Lower leg skin (tissue), 4 donors: Measurements from ENCODE around the gene DEGS2. TPM values are rescaled to one million over a fixed set of nuclear protein-coding genes. Genes with fewer than 3 reads are reported as not detected.
A peak's percentile ranks its signal among the peaks of the same experiment; 100 is the strongest.
"Not testable (repeated sequence)": the region's sequence is repeated elsewhere in the genome, so short reads cannot be mapped to it uniquely, and the experiment has no call there.

Source experiments
- DNase-seq, 2 donors: peaks; one replicate each; pipeline ENCODE4 v3.0.0-alpha.2; 2019; ENCODE audit warnings: low spot score in 2 of 2
- H3K4me3 ChIP-seq: fragments of 200-600 bp; sonication (generic); 2 replicates; pipeline ENCODE4 v1.5.1; 2017; ENCODE audit warnings: mild to moderate bottlenecking, low read depth; ENCODE audit not compliant: poor library complexity, severe bottlenecking
- POLR2A ChIP-seq, 2 donors: fragments of 450-650 bp; IDR thresholded peaks; one replicate each; pipeline ENCODE4 v1.6.1; 2016 to 2017; ENCODE audit warnings: antibody characterized with exemption in 2 of 2, mild to moderate bottlenecking in 1 of 2, moderate library complexity in 1 of 2
- WGBS, 2 donors: methylation state at CpG; one replicate each; pipeline ENCODE4 v1.1.5; 2018; 5-methylcytosine and 5-hydroxymethylcytosine counted together
- intact Hi-C: fragments of 100-400 bp; cut with DNase I; formaldehyde crosslinking; loops from one replicate; pipeline ENCODE4 v1.15.0; 2023; ENCODE audit warnings: low total_unique reads
- total RNA-seq, 4 donors: library from RNA; depleted of rRNA; stranded (reverse); fragments of >200 nt; gene quantifications; one replicate each; pipeline ENCODE4 v1.1.0, GENCODE V29; 2016
- TF ChIP-seq, protein P1 (sequence below), 3 donors: fragments of 450-650 bp; IDR thresholded peaks; one replicate each; pipeline ENCODE4 v1.5.1; 2016; ENCODE audit warnings: antibody characterized with exemption in 3 of 3, mild to moderate bottlenecking in 3 of 3, moderate library complexity in 2 of 3

Gene DEGS2
- total RNA-seq, 4 donors from 2014 or later, result 136 to 185 (median 164) TPM

DNA sequence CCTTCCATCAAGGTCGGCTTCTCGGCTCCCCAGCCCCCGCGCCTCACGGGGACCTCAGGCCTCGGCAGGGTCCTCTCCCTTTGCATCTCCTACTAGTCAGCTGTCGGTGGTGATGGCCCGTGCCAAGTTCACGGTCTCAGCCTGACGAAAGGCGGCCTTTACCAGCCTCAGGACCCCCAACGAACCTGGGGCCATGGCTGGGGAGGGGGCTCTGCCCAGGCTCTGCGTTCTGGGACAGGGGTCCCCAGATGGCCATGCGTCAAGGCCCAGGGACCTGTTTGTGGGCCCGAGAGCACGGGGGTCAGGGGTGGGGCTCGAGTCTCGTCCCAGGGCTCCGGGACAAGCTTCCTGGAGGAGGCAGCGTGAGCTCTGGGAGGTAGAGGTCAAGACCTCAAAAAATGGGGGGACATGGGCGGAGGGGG lies 32.8 kb upstream of the DEGS2 start:
- intact Hi-C loops, result loop anchor here (10.0 kb wide), 1 partner anchor 207 kb away; no protein-coding TSS in a partner anchor

DNA sequence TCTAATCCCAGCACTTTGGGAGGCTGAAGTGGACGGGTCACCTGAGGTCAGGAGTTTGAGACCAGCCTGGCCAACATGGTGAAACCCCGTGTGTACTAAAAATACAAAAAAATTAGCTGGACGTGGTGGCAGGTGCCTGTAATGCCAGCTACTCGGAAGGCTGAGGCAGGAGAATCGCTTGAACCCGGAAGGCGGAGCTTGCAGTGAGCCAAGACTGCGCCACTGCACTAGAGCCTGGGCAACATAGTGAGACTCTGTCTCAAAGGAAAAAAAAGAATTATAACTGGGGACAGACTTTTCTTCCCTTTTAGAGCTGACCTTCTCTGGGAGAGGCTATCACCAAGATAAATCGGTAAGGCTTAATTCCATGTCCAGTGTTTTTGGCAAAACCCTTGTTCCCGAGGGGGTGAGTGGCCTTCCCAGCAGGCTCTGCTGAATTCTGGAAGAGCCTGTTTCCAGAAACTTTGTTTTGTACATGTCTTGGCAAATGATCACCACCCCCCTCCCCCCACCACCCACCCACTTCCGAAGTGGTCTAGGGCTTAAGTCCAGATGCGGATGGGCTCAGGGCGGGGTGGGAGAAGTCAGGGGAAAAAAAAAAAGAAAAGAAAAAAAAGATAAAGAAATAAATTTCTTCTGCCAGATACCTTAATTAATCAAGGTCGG lies 32.3 kb upstream of the DEGS2 start:
- no peak overlapping the region for H3K4me3 ChIP-seq
- TF ChIP-seq POLR2A (IDR thresholded peaks at IDR 0.05), result no peak
- TF ChIP-seq, protein P1, sequence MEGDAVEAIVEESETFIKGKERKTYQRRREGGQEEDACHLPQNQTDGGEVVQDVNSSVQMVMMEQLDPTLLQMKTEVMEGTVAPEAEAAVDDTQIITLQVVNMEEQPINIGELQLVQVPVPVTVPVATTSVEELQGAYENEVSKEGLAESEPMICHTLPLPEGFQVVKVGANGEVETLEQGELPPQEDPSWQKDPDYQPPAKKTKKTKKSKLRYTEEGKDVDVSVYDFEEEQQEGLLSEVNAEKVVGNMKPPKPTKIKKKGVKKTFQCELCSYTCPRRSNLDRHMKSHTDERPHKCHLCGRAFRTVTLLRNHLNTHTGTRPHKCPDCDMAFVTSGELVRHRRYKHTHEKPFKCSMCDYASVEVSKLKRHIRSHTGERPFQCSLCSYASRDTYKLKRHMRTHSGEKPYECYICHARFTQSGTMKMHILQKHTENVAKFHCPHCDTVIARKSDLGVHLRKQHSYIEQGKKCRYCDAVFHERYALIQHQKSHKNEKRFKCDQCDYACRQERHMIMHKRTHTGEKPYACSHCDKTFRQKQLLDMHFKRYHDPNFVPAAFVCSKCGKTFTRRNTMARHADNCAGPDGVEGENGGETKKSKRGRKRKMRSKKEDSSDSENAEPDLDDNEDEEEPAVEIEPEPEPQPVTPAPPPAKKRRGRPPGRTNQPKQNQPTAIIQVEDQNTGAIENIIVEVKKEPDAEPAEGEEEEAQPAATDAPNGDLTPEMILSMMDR (IDR thresholded peaks at IDR 0.05), result no peak
- WGBS, 2 donors, result 71 to 75% methylated on average over 14 of the region's 14 CpGs
- intact Hi-C loops, result loop anchor here (10.0 kb wide), 1 partner anchor 207 kb away; no protein-coding TSS in a partner anchor
- no peak for DNase-seq

More for the DNA sequence above, 32.8 kb upstream of the DEGS2 start:
- H3K4me3 ChIP-seq, result no peak overlapping the region
- DNase-seq, result peak in 1 of 2 donors; percentile 89
- TF ChIP-seq POLR2A (IDR thresholded peaks at IDR 0.05), result no peak
- TF ChIP-seq, protein P1 (IDR thresholded peaks at IDR 0.05), result no peak
- 54 to 63% methylated on average over 19 of the region's 21 CpGs for WGBS, 2 donors

DNA sequence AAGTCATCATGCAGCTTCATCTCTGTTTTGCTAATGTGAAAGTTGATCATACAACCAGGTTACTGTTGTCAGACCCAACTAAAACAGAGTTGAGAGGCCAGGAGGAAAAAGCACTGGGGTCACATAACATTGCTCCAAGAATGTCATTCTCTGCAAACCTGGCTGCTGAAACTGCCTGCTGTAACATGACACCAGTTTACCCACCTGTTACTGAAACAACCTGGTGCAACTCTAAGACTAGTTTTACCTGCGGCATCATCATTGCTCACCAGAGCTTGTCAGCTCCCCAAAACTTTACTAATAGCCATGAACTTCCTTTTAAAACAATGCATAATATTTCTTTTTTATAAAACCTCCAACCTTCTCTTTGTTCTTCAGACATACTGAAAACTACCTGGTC lies 30.7 kb upstream of the DEGS2 start:
- 80 to 92% methylated on average over 1 of the region's 1 CpG for WGBS, 2 donors
- no peak for DNase-seq
- no peak overlapping the region for H3K4me3 ChIP-seq
- intact Hi-C loops, result loop anchor here (10.0 kb wide), 1 partner anchor 205 kb away; no protein-coding TSS in a partner anchor
- TF ChIP-seq, protein P1 (IDR thresholded peaks at IDR 0.05), result no peak
- no peak for TF ChIP-seq POLR2A (IDR thresholded peaks at IDR 0.05)

DNA sequence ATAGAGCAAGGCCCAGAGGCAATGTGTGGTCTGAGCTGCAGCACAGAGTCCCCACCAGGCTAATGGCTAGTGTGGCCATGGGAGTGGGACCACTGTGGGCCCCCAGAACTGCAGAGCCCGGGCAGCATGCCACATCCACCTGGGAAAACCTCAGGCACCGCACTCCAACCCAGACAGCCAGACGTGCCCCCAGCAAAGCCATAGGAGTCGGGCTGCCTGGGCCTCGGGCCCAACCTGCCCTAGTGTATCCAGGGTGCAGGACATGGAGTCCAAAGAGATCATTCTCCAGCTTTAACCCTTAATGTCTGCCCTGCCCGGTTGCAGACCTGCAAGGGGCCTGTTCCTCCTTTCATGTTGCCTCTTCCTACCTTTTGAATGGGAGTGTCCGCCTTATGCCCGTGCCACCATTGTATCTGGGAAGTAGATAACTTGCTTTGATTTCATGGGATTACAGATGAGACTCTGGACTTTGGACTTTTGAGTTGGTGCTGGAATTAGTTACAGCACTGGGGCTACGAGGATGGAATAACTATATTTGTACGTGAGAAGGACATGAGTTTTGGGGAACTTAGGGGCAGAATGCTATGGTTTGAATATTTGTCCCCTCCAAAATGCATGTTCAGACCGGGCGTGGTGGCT lies 29.1 kb upstream of the DEGS2 start:
- no peak for TF ChIP-seq POLR2A (IDR thresholded peaks at IDR 0.05)
- TF ChIP-seq, protein P1 (IDR thresholded peaks at IDR 0.05), result no peak
- WGBS, 2 donors, result 87 to 93% methylated on average over 7 to 11 of the region's 12 CpGs
- DNase-seq, result no peak
- intact Hi-C loops, result no loop called here
- H3K4me3 ChIP-seq, result no peak overlapping the region

DNA sequence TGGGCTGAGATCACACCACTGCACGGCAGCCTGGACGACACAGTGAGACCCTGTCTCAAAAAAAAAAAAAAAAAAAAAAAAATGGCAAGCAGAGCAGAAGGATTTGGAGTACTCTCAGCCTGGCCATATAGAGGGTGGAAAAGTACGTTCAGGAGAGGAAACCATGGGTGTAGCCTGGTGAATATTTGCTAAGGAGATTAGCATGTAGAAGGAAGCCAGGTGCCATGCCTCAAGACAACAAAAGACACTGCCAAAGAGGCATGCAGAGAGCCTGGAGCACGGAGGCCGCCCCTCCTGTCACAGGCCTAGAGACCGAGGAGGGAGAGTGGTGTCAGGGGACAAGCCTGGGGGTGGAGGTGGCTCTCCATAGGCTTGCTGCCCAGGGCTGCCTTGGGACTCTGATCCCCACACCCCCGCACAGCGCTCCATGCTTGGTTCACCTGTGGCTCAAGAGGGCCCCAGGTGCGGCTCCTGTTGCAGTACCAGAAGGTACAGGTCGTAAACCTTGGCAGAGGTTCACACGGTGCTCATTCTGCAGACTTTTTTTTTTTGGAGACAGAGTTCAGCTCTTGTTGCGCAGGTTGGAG lies 27.9 kb upstream of the DEGS2 start:
- intact Hi-C loops, result no loop called here
- TF ChIP-seq POLR2A (IDR thresholded peaks at IDR 0.05), result no peak
- TF ChIP-seq, protein P1 (IDR thresholded peaks at IDR 0.05), result no peak
- no peak overlapping the region for H3K4me3 ChIP-seq
- 63 to 70% methylated on average over 12 of the region's 12 CpGs for WGBS, 2 donors
- DNase-seq, result no peak

DNA sequence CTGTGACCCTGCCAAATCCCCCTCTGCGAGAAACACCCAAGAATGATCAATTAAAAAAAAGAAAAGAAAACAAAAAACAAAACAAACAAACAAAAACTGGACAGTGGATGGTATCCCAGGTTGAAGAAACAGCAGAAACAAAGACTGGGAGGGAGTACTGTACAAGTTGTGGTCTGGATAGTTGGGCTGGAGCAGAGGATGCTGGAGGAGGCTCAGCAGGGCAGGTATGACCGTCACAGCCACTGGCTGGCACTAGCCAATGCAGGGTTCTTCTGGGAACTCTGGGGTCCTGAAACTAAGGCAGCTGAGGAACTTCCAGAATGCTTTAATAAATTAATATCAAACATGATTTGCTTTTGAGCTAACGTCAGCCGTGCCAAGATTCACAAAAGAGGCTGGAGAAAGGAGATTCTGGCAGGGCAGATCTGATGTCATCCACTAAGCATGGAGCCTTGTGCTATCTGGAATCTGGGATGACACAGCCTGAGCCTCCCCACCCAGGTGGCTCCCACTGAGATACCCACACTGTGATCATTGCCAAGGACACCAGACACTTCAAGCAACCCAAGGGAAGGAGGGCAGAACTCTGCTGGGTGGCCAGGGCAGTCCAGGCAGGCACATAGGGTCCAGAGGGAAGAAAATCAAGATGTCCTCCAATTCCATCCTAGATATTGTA lies 22.6 kb upstream of the DEGS2 start:
- H3K4me3 ChIP-seq, DNase-seq, intact Hi-C loops: not testable (repeated sequence)
- 81 to 83% methylated on average over 4 of the region's 4 CpGs for WGBS, 2 donors

DNA sequence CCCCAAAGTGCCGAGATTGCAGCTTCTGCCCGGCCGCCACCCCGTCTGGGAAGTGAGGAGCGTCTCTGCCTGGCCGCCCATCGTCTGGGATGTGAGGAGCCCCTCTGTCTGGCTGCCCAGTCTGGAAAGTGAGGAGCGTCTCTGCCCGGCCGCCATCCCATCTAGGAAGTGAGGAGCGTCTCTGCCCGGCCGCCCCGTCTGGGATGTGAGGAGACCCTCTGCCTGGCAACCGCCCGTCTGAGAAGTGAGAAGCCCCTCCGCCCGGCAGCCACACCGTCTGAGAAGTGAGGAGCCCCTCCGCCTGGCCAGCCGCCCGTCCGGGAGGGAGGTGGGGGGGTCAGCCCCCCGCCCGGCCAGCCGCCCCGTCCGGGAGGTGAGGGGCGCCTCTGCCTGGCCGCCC lies 21.2 kb upstream of the DEGS2 start:
- intact Hi-C loops, DNase-seq, H3K4me3 ChIP-seq: not testable (repeated sequence)
- WGBS, 2 donors, result 90 to 94% methylated on average over 8 to 14 of the region's 30 CpGs
